Effector memory CD4-positive, alpha-beta T cell (primary cell): Measurements from ENCODE around the gene CALHM5.

Source experiments
- DNase-seq, 3 donors: peaks; one replicate each; pipeline ENCODE4 v3.0.0-alpha.2; 2020
- H3K27ac ChIP-seq: 2 replicates; pipeline ENCODE4 v1.7.0; 2013; ENCODE audit warnings: mild to moderate bottlenecking, low read length, moderate library complexity; ENCODE audit not compliant: insufficient read depth, poor library complexity, severe bottlenecking
- H3K27me3 ChIP-seq: replicated peaks from 2 replicates; pipeline ENCODE4 v1.7.0; 2013; ENCODE audit warnings: mild to moderate bottlenecking, low read length; ENCODE audit not compliant: insufficient read depth, control insufficient read depth, poor library complexity, severe bottlenecking
- H3K36me3 ChIP-seq: 2 replicates; pipeline ENCODE4 v1.7.0; 2013; ENCODE audit warnings: mild to moderate bottlenecking, low read length, moderate library complexity; ENCODE audit not compliant: control insufficient read depth, insufficient read depth
- H3K4me1 ChIP-seq: 2 replicates; pipeline ENCODE4 v1.7.0; 2013; ENCODE audit warnings: low read length, mild to moderate bottlenecking; ENCODE audit not compliant: control insufficient read depth, insufficient read depth, poor library complexity, severe bottlenecking
- H3K4me3 ChIP-seq: 2 replicates; pipeline ENCODE4 v1.7.0; 2013; ENCODE audit warnings: low read length, low read depth, mild to moderate bottlenecking; ENCODE audit not compliant: insufficient read depth, poor library complexity, severe bottlenecking
- H3K9me3 ChIP-seq: 2 replicates; pipeline ENCODE4 v1.7.0; 2013; ENCODE audit warnings: mild to moderate bottlenecking, low read length, moderate library complexity; ENCODE audit not compliant: control insufficient read depth

Gene CALHM5

DNA sequence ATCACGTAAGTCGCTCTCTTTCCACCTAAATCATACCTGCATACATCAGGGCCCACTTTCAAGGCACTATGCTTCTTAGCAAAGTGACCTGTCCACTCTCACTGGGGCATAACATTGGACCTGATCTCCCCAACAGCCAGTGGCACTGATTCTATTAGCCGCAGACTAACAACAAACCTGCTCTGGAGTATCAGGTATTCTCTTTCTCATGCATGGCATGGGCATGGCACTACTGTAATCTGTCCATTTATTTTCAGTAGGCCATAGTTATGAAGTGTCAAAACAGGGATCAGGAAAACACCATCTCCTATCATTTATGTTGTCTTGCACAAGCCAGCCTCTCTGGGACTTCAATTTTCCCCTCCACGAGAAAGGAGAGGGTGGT, 50.6 kb downstream of the CALHM5 start:
- Histone ChIP-seq H3K4me3 (no peak overlapping the region), H3K9me3 (no peaks in the 10 kb centered on the region), H3K27me3 (no peaks in the 10 kb centered on the region), H3K36me3 (no peaks in the 10 kb centered on the region), H3K27ac (no peak overlapping the region), H3K4me1 (no peaks in the 10 kb centered on the region)
- no peak for DNase-seq

DNA sequence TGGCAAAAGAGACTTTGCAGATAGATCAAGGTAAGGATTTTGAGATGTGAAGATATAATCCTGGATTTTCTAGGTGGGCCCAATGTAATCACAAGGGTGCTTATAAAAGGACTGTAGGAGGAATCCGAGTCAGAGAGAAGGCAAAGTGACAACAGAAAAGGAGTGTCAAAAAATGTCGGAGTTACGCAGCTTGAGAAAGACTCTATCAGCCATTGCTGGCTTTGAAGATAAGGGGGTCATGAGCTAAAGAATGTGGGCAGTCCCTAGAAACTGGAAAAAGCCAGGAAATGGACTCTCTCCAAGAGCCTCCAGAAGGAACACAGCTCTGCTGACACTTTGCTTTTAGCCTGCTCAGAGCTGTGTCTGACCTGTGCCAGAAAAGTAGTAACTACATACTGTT, 51.2 kb downstream of the CALHM5 start:
- DNase-seq: no peak

DNA sequence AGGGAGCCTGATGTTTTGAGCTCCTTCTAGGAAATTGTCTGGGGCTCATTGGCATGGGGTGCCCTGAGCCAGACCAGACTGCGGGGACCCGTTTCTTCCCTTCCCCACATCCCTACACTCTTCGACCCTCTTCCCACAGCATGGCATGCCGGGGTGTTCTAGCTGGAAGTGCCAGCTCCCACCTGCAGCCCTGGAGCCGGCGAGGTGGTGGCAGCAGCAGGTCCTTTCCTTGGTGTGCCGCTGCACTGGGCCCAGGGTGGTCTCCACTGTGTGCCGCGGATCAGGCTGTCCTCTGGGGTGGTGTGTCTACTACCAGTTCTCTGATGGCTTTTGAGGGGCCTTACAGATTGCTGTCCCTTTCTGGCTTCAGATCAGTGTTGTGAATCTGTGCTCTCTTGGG, 52.4 kb downstream of the CALHM5 start:
- Histone ChIP-seq H3K27ac (no peak overlapping the region), H3K4me1 (no peaks in the 10 kb centered on the region), H3K9me3 (no peaks in the 10 kb centered on the region), H3K36me3 (no peaks in the 10 kb centered on the region), H3K4me3 (no peak overlapping the region), H3K27me3 (no peaks in the 10 kb centered on the region)
- no peak for DNase-seq

More for the DNA sequence above, 51.2 kb downstream of the CALHM5 start:
- Histone ChIP-seq H3K27me3 (no peaks in the 10 kb centered on the region), H3K4me3 (no peak overlapping the region), H3K4me1 (no peaks in the 10 kb centered on the region), H3K9me3 (no peaks in the 10 kb centered on the region), H3K36me3 (no peaks in the 10 kb centered on the region), H3K27ac (no peak overlapping the region)

DNA sequence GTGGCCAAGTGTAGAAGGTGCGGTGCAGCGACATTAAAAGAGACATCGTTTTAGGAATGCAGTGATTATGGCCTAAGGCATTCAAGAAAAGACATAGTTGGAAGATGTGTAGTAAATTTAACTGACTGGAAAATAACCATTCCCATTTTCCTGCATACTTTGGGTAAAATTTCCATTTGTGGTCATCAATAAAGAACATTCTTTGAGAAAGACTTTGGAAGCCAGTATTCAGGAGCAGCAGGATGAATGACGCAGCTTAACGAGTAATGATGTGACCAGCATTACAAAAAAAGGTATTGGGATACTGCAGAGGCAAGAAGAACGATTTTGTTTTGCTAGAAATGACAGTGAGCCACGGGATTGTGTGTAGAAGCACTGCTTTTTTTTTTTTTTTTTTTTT, 52.9 kb downstream of the CALHM5 start:
- DNase-seq: no peak
- Histone ChIP-seq H3K4me3 (no peak overlapping the region), H3K36me3 (no peaks in the 10 kb centered on the region), H3K4me1 (no peaks in the 10 kb centered on the region), H3K9me3 (no peaks in the 10 kb centered on the region), H3K27me3 (no peaks in the 10 kb centered on the region), H3K27ac (no peak overlapping the region)

DNA sequence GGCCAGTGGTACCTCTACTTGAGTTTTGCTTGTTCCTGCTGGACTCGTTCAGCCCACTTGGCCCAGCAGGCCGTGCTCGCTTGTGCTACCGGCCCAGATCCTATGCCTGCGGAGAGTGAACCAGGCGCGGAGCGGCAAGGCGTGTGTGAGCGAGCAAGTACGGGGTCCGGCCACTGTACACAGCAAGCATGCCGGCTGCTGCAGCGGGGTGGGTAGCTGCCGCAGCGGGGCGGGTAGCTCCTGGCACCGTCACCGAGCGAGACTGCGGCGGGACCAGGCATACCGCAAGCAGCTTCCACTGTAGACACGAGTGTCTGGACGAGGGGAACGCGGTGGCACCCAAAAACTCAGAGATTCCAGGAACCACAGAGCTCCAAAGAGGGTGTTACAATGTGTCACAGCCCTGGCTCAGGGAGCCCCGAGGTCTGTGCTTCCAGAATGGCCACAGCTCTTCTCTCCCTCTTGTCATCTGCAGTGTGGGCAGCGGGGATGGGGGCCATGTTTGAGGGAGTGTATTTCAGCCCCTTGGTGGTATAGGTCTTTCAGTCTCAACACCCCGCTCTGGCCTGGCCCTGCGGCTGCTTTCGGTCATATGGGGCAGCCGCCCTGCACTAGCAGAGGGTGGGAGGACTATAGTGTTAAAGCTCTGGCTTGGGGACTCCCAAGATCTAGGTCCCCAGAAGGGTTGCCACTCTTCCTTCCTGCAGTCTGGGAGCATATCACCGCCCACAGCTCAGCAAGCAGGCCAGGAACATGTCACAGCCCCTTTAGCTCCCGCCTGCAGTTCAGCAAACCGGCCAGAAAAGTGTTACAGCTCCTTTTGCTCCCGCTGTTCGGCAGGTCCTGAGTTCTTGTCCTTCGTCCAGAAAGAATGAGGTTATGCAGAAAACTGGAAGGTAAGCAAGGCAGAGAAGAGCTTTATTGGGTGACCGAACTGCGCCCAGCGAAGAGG, 53.8 kb downstream of the CALHM5 start:
- no peak for DNase-seq
- H3K27me3 ChIP-seq: no peaks in the 10 kb centered on the region
- H3K4me1 ChIP-seq: no peaks in the 10 kb centered on the region
- no peak overlapping the region for H3K27ac ChIP-seq
- no peaks in the 10 kb centered on the region for H3K36me3 ChIP-seq
- no peaks in the 10 kb centered on the region for H3K9me3 ChIP-seq
- H3K4me3 ChIP-seq: no peak overlapping the region

DNA sequence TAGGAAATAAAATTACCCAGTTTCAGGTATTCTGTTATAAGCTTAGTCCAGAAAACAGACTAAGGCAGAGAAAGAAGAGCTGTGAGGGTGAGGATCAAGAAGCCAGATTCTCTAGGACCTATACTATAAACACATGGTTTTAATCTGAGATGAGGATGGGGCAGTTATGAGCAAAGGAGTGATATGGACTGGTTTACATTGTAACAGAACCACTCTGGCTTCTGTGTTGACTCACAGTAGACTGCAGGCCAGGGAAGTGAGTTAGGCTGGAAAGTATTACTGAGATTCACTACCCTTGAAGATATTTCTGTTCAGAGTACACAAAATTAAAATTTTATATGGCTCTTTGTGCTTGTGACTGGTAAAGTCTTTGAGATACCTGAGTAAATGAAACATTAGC, 56.7 kb downstream of the CALHM5 start:
- DNase-seq: no peak
- Histone ChIP-seq H3K4me3 (no peak overlapping the region), H3K4me1 (no peaks in the 10 kb centered on the region), H3K27ac (no peak overlapping the region), H3K27me3 (no peaks in the 10 kb centered on the region), H3K9me3 (no peaks in the 10 kb centered on the region), H3K36me3 (no peaks in the 10 kb centered on the region)

DNA sequence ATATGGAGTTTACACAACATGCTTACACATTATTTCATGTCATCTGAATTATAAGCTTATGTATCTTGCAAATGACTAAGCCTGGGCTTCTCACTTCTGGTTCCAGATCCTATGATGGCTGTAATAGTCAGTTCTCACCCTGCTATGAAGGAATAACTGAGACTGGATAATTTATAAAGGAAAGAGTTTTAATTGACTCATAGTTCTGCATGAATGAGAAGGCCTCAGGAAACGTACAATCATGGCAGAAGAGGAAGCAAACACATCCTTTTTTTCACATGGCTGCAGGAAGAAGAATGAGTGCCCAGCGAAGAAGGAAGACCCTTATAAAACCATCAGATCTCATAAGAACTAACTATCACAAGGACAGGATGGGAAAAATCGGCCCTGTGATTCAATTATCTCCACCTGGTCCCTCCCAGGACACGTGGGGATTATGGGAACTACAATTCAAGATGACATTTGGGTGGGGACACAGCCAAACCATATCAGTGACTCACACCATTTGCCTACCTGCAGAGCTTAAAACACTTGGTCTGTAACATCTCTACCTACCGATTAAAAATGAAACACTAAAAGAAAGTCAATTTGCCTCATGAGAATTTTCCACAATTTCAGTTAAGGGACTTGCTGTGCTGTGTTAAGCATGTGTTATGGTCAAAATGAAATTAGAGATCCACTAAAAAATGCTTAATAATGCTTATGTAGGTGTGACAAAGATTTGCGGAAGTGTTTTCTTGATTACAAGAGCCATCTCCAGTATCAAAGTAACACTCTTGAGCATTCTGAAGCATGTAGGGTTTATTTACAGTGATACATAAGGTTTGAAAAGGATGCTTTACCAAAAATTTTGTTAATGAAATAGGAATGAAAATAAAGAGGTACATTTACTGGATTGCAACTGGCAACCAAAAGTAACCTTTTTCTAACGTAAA, 57.6 kb downstream of the CALHM5 start:
- DNase-seq: no peak
- Histone ChIP-seq H3K4me3 (no peak overlapping the region), H3K36me3 (no peaks in the 10 kb centered on the region), H3K4me1 (no peaks in the 10 kb centered on the region), H3K9me3 (no peaks in the 10 kb centered on the region), H3K27ac (no peak overlapping the region), H3K27me3 (no peaks in the 10 kb centered on the region)

DNA sequence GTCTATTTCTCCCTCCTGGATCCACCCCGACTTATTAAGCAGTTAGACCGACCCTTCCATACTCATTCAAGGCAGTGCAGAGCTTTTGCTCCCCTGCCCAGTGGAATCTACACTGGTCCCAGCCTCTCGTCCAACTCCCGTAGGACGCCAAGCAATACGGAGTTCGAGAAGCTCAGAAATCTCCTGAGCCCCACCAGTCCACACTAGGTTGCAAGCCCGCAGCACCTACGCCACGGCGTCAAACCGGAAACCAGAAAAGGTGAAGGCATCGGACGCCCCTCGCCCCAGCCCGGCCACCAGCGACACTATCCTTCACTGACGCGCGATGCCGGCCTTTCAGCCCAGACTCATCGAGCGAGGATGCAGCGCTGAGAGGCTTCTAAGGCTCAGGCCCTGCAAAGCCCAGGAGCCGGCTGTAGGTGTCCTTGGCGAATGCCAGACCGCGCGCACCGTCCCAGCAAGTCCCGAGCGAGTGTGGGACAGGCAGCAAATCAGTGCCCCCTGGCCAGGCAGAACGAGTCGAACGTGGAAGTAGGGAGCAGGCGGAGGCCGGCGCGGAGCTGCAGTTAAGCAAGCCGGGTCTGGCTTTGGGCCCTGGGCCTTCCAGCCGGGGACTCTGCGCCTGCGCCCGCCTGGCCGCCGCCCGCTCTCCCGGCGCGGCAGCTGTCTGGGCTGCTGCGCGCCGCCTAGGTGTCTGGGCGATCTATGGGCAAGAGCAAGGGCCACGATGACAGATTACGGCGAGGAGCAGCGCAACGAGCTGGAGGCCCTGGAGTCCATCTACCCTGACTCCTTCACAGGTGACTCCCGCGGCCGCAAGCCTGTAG, 59.6 kb downstream of the CALHM5 start, which contains the start of gene RWDD1:
TSS of gene RWDD1 (plus strand) at position 649 of the 827 bp plus-strand sequence. CDS start at position 728, 79 bp downstream.
- Histone ChIP-seq H3K36me3 (peaks cover 6% of the 10 kb centered on the region), H3K27ac (peak within 1 kb of the TSS; percentile 97), H3K4me3 (peak within 1 kb of the TSS; percentile 71), H3K27me3 (no peaks in the 10 kb centered on the region), H3K9me3 (no peaks in the 10 kb centered on the region), H3K4me1 (no peaks in the 10 kb centered on the region)
- DNase-seq: peak; percentile 96 to 99 (median 98)

DNA sequence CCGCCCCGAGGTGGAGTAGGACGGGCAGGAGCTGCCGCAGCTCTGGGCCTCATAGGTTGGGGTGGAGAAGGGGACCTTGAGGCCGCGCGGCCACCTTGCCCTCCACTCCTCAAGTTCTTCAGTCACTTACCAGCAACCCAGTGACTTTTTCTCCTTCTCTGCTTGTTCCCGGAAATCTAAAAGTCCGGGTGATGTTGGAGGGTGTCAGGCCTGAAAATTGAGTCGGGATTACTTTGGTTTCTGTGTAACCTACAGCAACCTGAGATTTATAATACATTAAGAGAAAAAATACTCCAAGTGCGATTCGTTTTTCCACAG, 60.2 kb downstream of the CALHM5 start:
- Histone ChIP-seq H3K36me3 (peaks cover 11% of the 10 kb centered on the region), H3K4me3 (peak overlapping the region; percentile 71), H3K9me3 (no peaks in the 10 kb centered on the region), H3K4me1 (no peaks in the 10 kb centered on the region), H3K27me3 (no peaks in the 10 kb centered on the region), H3K27ac (peak overlapping the region; percentile 97)
- DNase-seq: no peak
